Nephron (organoid): Measurements from ENCODE around the gene SCGB1C1.

ENCODE experiments used
- H3K27ac Mint-ChIP-seq, 3 experiments: 2 replicates each; pipeline ENCODE4 v1.8.0; 2020; ENCODE audit warnings: mixed read lengths in 3 of 3, mild to moderate bottlenecking in 2 of 3, moderate library complexity in 1 of 3
- H3K27me3 Mint-ChIP-seq: 2 replicates; pipeline ENCODE4 v1.8.0; 2021; ENCODE audit warnings: low read depth, mild to moderate bottlenecking, moderate library complexity, mixed read lengths
- H3K36me3 Mint-ChIP-seq: 2 replicates; pipeline ENCODE4 v1.8.0; 2020; ENCODE audit warnings: low read depth, mixed read lengths
- H3K4me1 Mint-ChIP-seq: 2 replicates; pipeline ENCODE4 v1.8.0; 2020; ENCODE audit warnings: mixed read lengths
- H3K4me3 Mint-ChIP-seq, 3 experiments: 2 replicates each; pipeline ENCODE4 v1.8.0; 2020; ENCODE audit warnings: mild to moderate bottlenecking in 3 of 3, mixed read lengths in 3 of 3, moderate library complexity in 2 of 3
- H3K9me3 Mint-ChIP-seq: 2 replicates; pipeline ENCODE4 v1.8.0; 2020; ENCODE audit warnings: mixed read lengths
- CTCF ChIP-seq, 3 experiments: fragments of 200-600 bp; sonication (generic); IDR thresholded peaks; one replicate each; pipeline ENCODE4 v1.5.0; 2021; ENCODE audit warnings: antibody characterized with exemption in 3 of 3; ENCODE audit not compliant: unreplicated experiment in 3 of 3

Gene SCGB1C1

GRCh38 chr11:197741-198235 is 4.9 kb downstream of the SCGB1C1 start:
- TF ChIP-seq CTCF (IDR thresholded peaks at IDR 0.05; ENCODE audit: unreplicated experiment in 3 of 3), result no peak
- Mint-ChIP-seq H3K27me3 (no peaks in the 10 kb centered on the region), H3K4me1 (no peaks in the 10 kb centered on the region), H3K9me3 (no peaks in the 10 kb centered on the region), H3K4me3 (no peak overlapping the region), H3K36me3 (peaks cover 8% of the 10 kb centered on the region), H3K27ac (no peak overlapping the region)

GRCh38 chr11:198236-198806 is 5.4 kb downstream of the SCGB1C1 start:
- H3K27ac Mint-ChIP-seq, result no peak overlapping the region
- TF ChIP-seq CTCF (IDR thresholded peaks at IDR 0.05; ENCODE audit: unreplicated experiment in 3 of 3), result no peak
- H3K36me3 Mint-ChIP-seq, result peaks cover 14% of the 10 kb centered on the region
- H3K9me3 Mint-ChIP-seq, result no peaks in the 10 kb centered on the region
- H3K4me1 Mint-ChIP-seq, result peaks cover 5% of the 10 kb centered on the region
- no peaks in the 10 kb centered on the region for H3K27me3 Mint-ChIP-seq
- no peak overlapping the region for H3K4me3 Mint-ChIP-seq

GRCh38 chr11:199004-199581 is 6.2 kb downstream of the SCGB1C1 start:
- H3K27ac Mint-ChIP-seq, result no peak overlapping the region
- H3K36me3 Mint-ChIP-seq, result peaks cover 18% of the 10 kb centered on the region
- no peaks in the 10 kb centered on the region for H3K9me3 Mint-ChIP-seq
- peaks cover 12% of the 10 kb centered on the region for H3K4me1 Mint-ChIP-seq
- TF ChIP-seq CTCF (IDR thresholded peaks at IDR 0.05; ENCODE audit: unreplicated experiment in 3 of 3), result no peak
- H3K4me3 Mint-ChIP-seq, result no peak overlapping the region
- H3K27me3 Mint-ChIP-seq, result no peaks in the 10 kb centered on the region

- Mint-ChIP-seq H3K36me3 (peaks cover 19% of the 10 kb centered on the region), H3K9me3 (no peaks in the 10 kb centered on the region), H3K4me1 (peaks cover 12% of the 10 kb centered on the region), H3K27me3 (no peaks in the 10 kb centered on the region), H3K4me3 (no peak overlapping the region), H3K27ac (no peak overlapping the region)
- TF ChIP-seq CTCF (IDR thresholded peaks at IDR 0.05; ENCODE audit: unreplicated experiment in 3 of 3), result no peak
These were observed 6.9 kb downstream of the SCGB1C1 start for GRCh38 chr11:199782-200181.

GRCh38 chr11:200224-201003 is 7.5 kb downstream of the SCGB1C1 start:
- no peak for TF ChIP-seq CTCF (IDR thresholded peaks at IDR 0.05; ENCODE audit: unreplicated experiment in 3 of 3)
- Mint-ChIP-seq H3K9me3 (no peaks in the 10 kb centered on the region), H3K27me3 (no peaks in the 10 kb centered on the region), H3K4me3 (no peak overlapping the region), H3K27ac (no peak overlapping the region), H3K36me3 (peaks cover 19% of the 10 kb centered on the region), H3K4me1 (peaks cover 12% of the 10 kb centered on the region)
